Thymus (tissue), 11 donors: ENCODE measurements around the gene CSRNP3. TPM values are rescaled to one million over a fixed set of nuclear protein-coding genes. Genes with fewer than 3 reads are reported as not detected.

Source experiments
- DNase-seq, 9 donors: peaks; one replicate each; pipeline ENCODE4 v3.0.0-alpha.2; 2013; ENCODE audit warnings: low spot score in 9 of 9, low read depth in 6 of 9, missing footprints in 1 of 9
- H3K27ac ChIP-seq, 2 donors: one replicate each; pipeline ENCODE4 v1.5.1; 2013; ENCODE audit warnings: control low read depth in 1 of 2, low read depth in 1 of 2, low read length in 1 of 2, mild to moderate bottlenecking in 1 of 2, moderate library complexity in 1 of 2
- H3K27me3 ChIP-seq, 2 donors: one replicate each; pipeline ENCODE4 v1.5.1; 2013; ENCODE audit warnings: low read length in 1 of 2; ENCODE audit not compliant: control insufficient read depth in 2 of 2, insufficient read depth in 1 of 2
- H3K36me3 ChIP-seq, 2 donors: one replicate each; pipeline ENCODE4 v1.5.1; 2013; ENCODE audit warnings: low read length in 1 of 2, mild to moderate bottlenecking in 1 of 2, moderate library complexity in 1 of 2; ENCODE audit not compliant: control insufficient read depth in 2 of 2, insufficient read depth in 2 of 2
- H3K4me1 ChIP-seq, 2 donors: one replicate each; pipeline ENCODE4 v1.5.1; 2013; ENCODE audit warnings: low read length in 2 of 2; ENCODE audit not compliant: control insufficient read depth in 2 of 2, insufficient read depth in 2 of 2
- H3K4me3 ChIP-seq, 2 donors: one replicate each; pipeline ENCODE4 v1.5.1; 2013; ENCODE audit warnings: low read length in 2 of 2, control low read depth in 1 of 2, mild to moderate bottlenecking in 1 of 2
- H3K9me3 ChIP-seq, 2 donors: one replicate each; pipeline ENCODE4 v1.5.1; 2013; ENCODE audit warnings: low read length in 1 of 2, mild to moderate bottlenecking in 1 of 2; ENCODE audit not compliant: control insufficient read depth in 2 of 2, insufficient read depth in 1 of 2
- polyA plus RNA-seq: library from polyadenylated mRNA; stranded (reverse); fragments of 200-250 nt; gene quantifications from one replicate; pipeline ENCODE4 v1.2.3, GENCODE V29; 2013
- total RNA-seq: library from RNA; stranded (reverse); fragments of 120-200 nt; gene quantifications from one replicate; pipeline ENCODE4 v1.2.4, GENCODE V29; 2013
- donor health status: healthy.

Gene CSRNP3
- total and polyA plus RNA-seq, 2 donors = 0.68 to 1.7 TPM

DNA sequence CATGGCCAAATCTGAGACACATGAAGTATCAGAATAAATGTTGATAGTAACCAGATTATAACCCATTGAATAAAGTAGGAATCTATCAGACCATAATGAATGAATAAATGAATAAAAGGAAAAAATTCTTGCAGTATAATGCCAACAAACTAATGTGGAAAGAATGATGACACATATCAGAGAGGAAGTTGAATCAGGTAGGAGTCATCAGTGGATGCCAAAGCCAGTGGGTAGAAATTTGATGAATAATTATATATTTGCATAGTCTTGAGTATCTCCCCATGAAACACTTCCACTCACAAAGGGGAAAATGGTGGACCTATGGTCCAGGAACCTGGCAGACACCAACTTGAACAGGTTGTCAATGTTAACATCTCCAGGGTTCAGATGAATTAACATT is 255.9 kb downstream of the CSRNP3 start:
- no peaks in the 10 kb centered on the region for H3K9me3 ChIP-seq
- H3K27me3 ChIP-seq = no peaks in the 10 kb centered on the region
- no peak for DNase-seq
- no peak overlapping the region for H3K27ac ChIP-seq
- H3K4me3 ChIP-seq = no peak overlapping the region
- no peaks in the 10 kb centered on the region for H3K4me1 ChIP-seq
- no peaks in the 10 kb centered on the region for H3K36me3 ChIP-seq

Other genes with a start within 250 kb of the CSRNP3 start
- 0.24 TPM for gene SCN2A, start 230.3 kb upstream of the CSRNP3 start, total RNA-seq
- gene SCN2A, start 230.3 kb upstream of the CSRNP3 start, polyA plus RNA-seq = 0.09 TPM